H1 (cell line): Measurements from ENCODE around the gene F13B. TPM values are rescaled to one million over a fixed set of nuclear protein-coding genes. Genes with fewer than 3 reads are reported as not detected.

Experiments used
- CTCF ChIA-PET: fragments of 300-600 bp; sonication (Branson Sonifier 250); formaldehyde crosslinking; loops from one replicate; lab custom pipeline; 2021; ENCODE audit not compliant: partially characterized antibody; lab: Charles Lee
- POLR2A ChIA-PET: fragments of 300-600 bp; sonication (Branson Sonifier 250); formaldehyde crosslinking; loops from one replicate; lab custom pipeline; 2021; ENCODE audit warnings: inconsistent platforms; ENCODE audit not compliant: partially characterized antibody; lab: Charles Lee
- DNase-seq, 2 experiments: peaks; one replicate each; pipeline versions ENCODE4 v3.0.0 to v3.0.0-alpha.2; 2010 to 2022; ENCODE audit warnings: low spot score in 2 of 2, low read depth in 1 of 2, mixed read lengths in 1 of 2
- FAIRE-seq: peaks from 2 replicates; lab custom pipeline; 2011; peaks lifted over from hg19 to GRCh38; lab: Jason Lieb, UNC
- H2AFZ ChIP-seq: 2 replicates; pipeline ENCODE4 v1.8.1; 2012; ENCODE audit warnings: low read length, inconsistent platforms
- H2AK5ac ChIP-seq: 2 replicates; pipeline ENCODE4 v1.6.1; 2013; ENCODE audit warnings: low read depth, low read length
- H2BK120ac ChIP-seq: replicated peaks from 2 replicates; pipeline ENCODE3; 2013; ENCODE audit warnings: low read depth, low read length, inconsistent platforms
- H2BK12ac ChIP-seq: 2 replicates; pipeline ENCODE4 v1.6.1; 2013; ENCODE audit warnings: low read depth, low read length
- H2BK15ac ChIP-seq: 2 replicates; pipeline ENCODE4 v1.6.1; 2013; ENCODE audit warnings: low read length
- H2BK20ac ChIP-seq: 2 replicates; pipeline ENCODE4 v1.6.1; 2013; ENCODE audit warnings: low read length
- H2BK5ac ChIP-seq: 2 replicates; pipeline ENCODE4 v1.6.1; 2013; ENCODE audit warnings: low read depth, low read length
- H3K14ac ChIP-seq: 2 replicates; pipeline ENCODE4 v1.6.1; 2013; ENCODE audit warnings: inconsistent platforms; ENCODE audit not compliant: insufficient read length
- H3K18ac ChIP-seq: 2 replicates; pipeline ENCODE4 v1.6.1; 2013; ENCODE audit warnings: low read length; ENCODE audit errors: extremely low read depth
- H3K23ac ChIP-seq: 2 replicates; pipeline ENCODE4 v1.6.1; 2013; ENCODE audit warnings: inconsistent platforms; ENCODE audit not compliant: insufficient read length
- H3K23me2 ChIP-seq: 2 replicates; pipeline ENCODE4 v1.6.1; 2013; ENCODE audit warnings: low read depth, low read length
- H3K27ac ChIP-seq: 2 replicates; pipeline ENCODE4 v1.6.1; 2011; ENCODE audit warnings: low read depth, low read length, inconsistent platforms
- H3K27me3 ChIP-seq, 4 experiments: replicated peaks in 1 of 4; 1 replicate in 1 of 4; 2 replicates in 3 of 4; pipeline versions ENCODE4 v1.6.1 to v1.8.1; 2011 to 2013; ENCODE audit warnings: low read length in 3 of 4, mild to moderate bottlenecking in 3 of 4, inconsistent platforms in 2 of 4, mixed read lengths in 2 of 4, moderate library complexity in 1 of 4; ENCODE audit not compliant: control insufficient read depth in 3 of 4, insufficient read depth in 3 of 4; ENCODE audit errors: extremely low read depth in 1 of 4
- H3K36me3 ChIP-seq, 4 experiments: 2 replicates each; pipeline versions ENCODE4 v1.6.1 to v1.8.1; 2011 to 2013; ENCODE audit warnings: mild to moderate bottlenecking in 4 of 4, low read length in 3 of 4, moderate library complexity in 2 of 4, control low read depth in 1 of 4, inconsistent platforms in 1 of 4; ENCODE audit not compliant: insufficient read depth in 4 of 4, control insufficient read depth in 2 of 4
- H3K4ac ChIP-seq: replicated peaks from 2 replicates; pipeline ENCODE3; 2013; ENCODE audit warnings: low read length, low read depth, mixed read lengths, inconsistent platforms; ENCODE audit not compliant: insufficient read length
- H3K4me1 ChIP-seq, 4 experiments: replicated peaks in 1 of 4; 1 replicate in 1 of 4; 2 replicates in 3 of 4; pipeline versions ENCODE4 v1.6.1 to v1.8.1; 2011 to 2013; ENCODE audit warnings: low read length in 3 of 4, inconsistent platforms in 2 of 4, mixed read lengths in 1 of 4; ENCODE audit not compliant: insufficient read depth in 4 of 4, control insufficient read depth in 3 of 4
- H3K4me2 ChIP-seq, 2 experiments: 2 replicates each; pipeline versions ENCODE4 v1.6.1 to v1.8.1; 2011 to 2013; ENCODE audit warnings: low read depth in 2 of 2, low read length in 2 of 2, control low read depth in 1 of 2, inconsistent platforms in 1 of 2, mild to moderate bottlenecking in 1 of 2; ENCODE audit not compliant: insufficient read depth in 1 of 2
- H3K4me3 ChIP-seq, 4 experiments: fragments of 200-600, 300-600 bp in 1 of 4; sonication (generic), shearing (Covaris generic), sonication (Bioruptor Twin) in 1 of 4; 2 replicates each; pipeline versions ENCODE4 v1.5.1 to v1.8.1; 2011 to 2016; ENCODE audit warnings: low read length in 4 of 4, low read depth in 3 of 4, control low read depth in 2 of 4, inconsistent platforms in 2 of 4, mild to moderate bottlenecking in 2 of 4, mixed read lengths in 1 of 4, moderate library complexity in 1 of 4; ENCODE audit not compliant: insufficient read depth in 2 of 4; ENCODE audit errors: extremely low read depth in 1 of 4
- H3K56ac ChIP-seq: replicated peaks from 2 replicates; pipeline ENCODE3; 2013; ENCODE audit warnings: low read depth, mild to moderate bottlenecking, mixed read lengths, low read length, inconsistent platforms; ENCODE audit not compliant: insufficient read length
- H3K79me1 ChIP-seq: 2 replicates; pipeline ENCODE4 v1.6.1; 2013; ENCODE audit warnings: low read depth, low read length, control low read depth
- H3K79me2 ChIP-seq, 2 experiments: 2 replicates each; pipeline versions ENCODE4 v1.6.1 to v1.8.1; 2012 to 2013; ENCODE audit warnings: low read length in 2 of 2, mild to moderate bottlenecking in 2 of 2, inconsistent platforms in 1 of 2; ENCODE audit not compliant: insufficient read depth in 2 of 2, control insufficient read depth in 1 of 2
- H3K9ac ChIP-seq, 4 experiments: replicated peaks in 1 of 4; 1 replicate in 1 of 4; 2 replicates in 3 of 4; pipeline versions ENCODE4 v1.6.1 to v1.8.1; 2011 to 2013; ENCODE audit warnings: low read depth in 3 of 4, low read length in 3 of 4, control low read depth in 2 of 4, mild to moderate bottlenecking in 2 of 4, moderate library complexity in 2 of 4, inconsistent platforms in 1 of 4; ENCODE audit errors: extremely low read depth in 1 of 4
- H3K9me3 ChIP-seq, 2 experiments: 2 replicates each; pipeline versions ENCODE4 v1.6.1 to v1.8.1; 2012 to 2013; ENCODE audit warnings: mild to moderate bottlenecking in 2 of 2, moderate library complexity in 2 of 2, control low read depth in 1 of 2, inconsistent platforms in 1 of 2, low read depth in 1 of 2, low read length in 1 of 2, mixed read lengths in 1 of 2; ENCODE audit not compliant: insufficient read depth in 2 of 2
- H4K20me1 ChIP-seq, 2 experiments: replicated peaks in 1 of 2; 2 replicates each; pipeline versions ENCODE3 to v1.8.1; 2011 to 2013; ENCODE audit warnings: inconsistent platforms in 2 of 2, low read length in 2 of 2, mild to moderate bottlenecking in 1 of 2; ENCODE audit not compliant: insufficient read depth in 2 of 2, control insufficient read depth in 1 of 2
- H4K5ac ChIP-seq: 2 replicates; pipeline ENCODE4 v1.6.1; 2013; ENCODE audit warnings: low read length, low read depth, mixed read lengths, inconsistent platforms; ENCODE audit not compliant: insufficient read length
- H4K8ac ChIP-seq: 2 replicates; pipeline ENCODE4 v1.8.0; 2013; ENCODE audit warnings: mild to moderate bottlenecking, moderate library complexity, low read length, inconsistent platforms; ENCODE audit not compliant: insufficient read depth; ENCODE audit errors: extremely low read depth
- H4K91ac ChIP-seq: replicated peaks from 2 replicates; pipeline ENCODE3; 2013; ENCODE audit warnings: low read length, mixed read lengths, inconsistent platforms; ENCODE audit not compliant: insufficient read length
- CEBPB ChIP-seq: IDR thresholded peaks from 2 replicates; pipeline ENCODE4 v1.6.1; 2012; ENCODE audit warnings: low read depth, low read length
- polyA plus RNA-seq, 7 experiments: library from polyadenylated mRNA; depleted of rRNA in 3 of 7; stranded (reverse) in 5 of 7; unstranded in 2 of 7; fragments of >200 nt in 5 of 7; fragments of 200-250 nt in 2 of 7; gene quantifications; 1 replicate in 5 of 7; 2 replicates in 1 of 7; 4 replicates in 1 of 7; pipeline versions ENCODE4 v1.2.1 to v1.2.3, GENCODE V29; 2011 to 2013; ENCODE audit warnings: missing spikeins in 2 of 7, mixed read lengths in 2 of 7
- total RNA-seq: library from RNA; stranded (reverse); fragmentation: NEBNext Ultra II Directional; extraction: Animal tissue kit (Norgen Biotek cat#: 25700); gene quantifications from 2 replicates; pipeline ENCODE4 v1.2.1, GENCODE V29; 2021

Gene F13B
- total and polyA plus RNA-seq, 2 of the 8 experiments (the other 6 are each of a cell fraction or from before 2014, with no cell fraction given): not detected

GRCh38 chr1:197067457-197067818 lies 378 bp upstream of the F13B start:
- Histone ChIP-seq H3K27ac (no peak overlapping the region), H2AK5ac (no peak overlapping the region), H2BK120ac (no peak overlapping the region), H2AFZ (no peak overlapping the region), H3K36me3 (no peaks in the 10 kb centered on the region), H3K4me2 (no peak overlapping the region), H3K79me1 (no peaks in the 10 kb centered on the region), H4K5ac (no peak overlapping the region), H3K18ac (no peak overlapping the region), H3K9me3 (no peaks in the 10 kb centered on the region), H3K23ac (no peak overlapping the region), H2BK12ac (no peak overlapping the region), H3K4me1 (no peaks in the 10 kb centered on the region), H2BK20ac (no peak overlapping the region), H3K79me2 (no peaks in the 10 kb centered on the region), H2BK15ac (no peak overlapping the region), H3K14ac (no peak overlapping the region), H3K23me2 (no peaks in the 10 kb centered on the region), H3K9ac (no peak overlapping the region), H3K4ac (no peak overlapping the region), H3K4me3 (no peak overlapping the region), H4K91ac (no peak overlapping the region), H2BK5ac (no peak overlapping the region), H3K27me3 (no peaks in the 10 kb centered on the region), H4K20me1 (no peaks in the 10 kb centered on the region), H3K56ac (no peak overlapping the region), H4K8ac (no peak overlapping the region)
- POLR2A ChIA-PET: no interaction called here
- no peak for DNase-seq
- CTCF ChIA-PET: interaction anchor here (1.2 kb wide), 1 partner anchor 345 kb away, joined by 3 read pairs; no protein-coding TSS in a partner anchor
- no peak for TF ChIP-seq CEBPB
- FAIRE-seq: no peak
